SK-N-MC (cell line): ENCODE results near the gene LPCAT2.

Experiments used
- DNase-seq: peaks from one replicate; pipeline ENCODE4 v3.0.0-alpha.2; 2011; ENCODE audit warnings: low read depth, low spot score
- H3K27ac ChIP-seq: fragments of 200-600 bp; sonication (generic); 2 replicates; pipeline ENCODE4 v1.5.1; 2016; ENCODE audit warnings: mixed run types
- H3K36me3 ChIP-seq: fragments of 200-600 bp; sonication (generic); 2 replicates; pipeline ENCODE4 v1.6.1; 2017; ENCODE audit warnings: antibody characterized with exemption, low read length, mixed read lengths; ENCODE audit not compliant: insufficient read depth
- H3K4me3 ChIP-seq: fragments of 200-600 bp; sonication (generic); 2 replicates; pipeline ENCODE4 v1.5.1; 2016
- H3K9ac ChIP-seq: fragments of 200-600 bp; sonication (generic); 2 replicates; pipeline ENCODE4 v1.8.0; 2017; ENCODE audit warnings: mixed run types, mixed read lengths; ENCODE audit not compliant: insufficient read length
- H3K9me3 ChIP-seq: fragments of 200-600 bp; sonication (generic); 2 replicates; pipeline ENCODE4 v1.6.1; 2017; ENCODE audit warnings: low read depth, mild to moderate bottlenecking, antibody characterized with exemption, low read length, moderate library complexity, mixed read lengths
- EZH2 ChIP-seq: fragments of 200-600 bp; sonication (generic); IDR thresholded peaks from one replicate; pipeline ENCODE4 v1.6.1; 2017; ENCODE audit warnings: antibody characterized with exemption
- FOXP2 ChIP-seq: optimal IDR thresholded peaks from 2 replicates; pipeline ENCODE3; 2011; ENCODE audit warnings: mild to moderate bottlenecking, moderate library complexity; ENCODE audit not compliant: insufficient read depth; ENCODE audit errors: extremely low read length, control extremely low read depth
- POLR2AphosphoS5 ChIP-seq: IDR thresholded peaks from 2 replicates; pipeline ENCODE4 v1.6.1; 2012; ENCODE audit warnings: mild to moderate bottlenecking, low read depth, low read length, borderline replicate concordance

LPCAT2 gene

DNA sequence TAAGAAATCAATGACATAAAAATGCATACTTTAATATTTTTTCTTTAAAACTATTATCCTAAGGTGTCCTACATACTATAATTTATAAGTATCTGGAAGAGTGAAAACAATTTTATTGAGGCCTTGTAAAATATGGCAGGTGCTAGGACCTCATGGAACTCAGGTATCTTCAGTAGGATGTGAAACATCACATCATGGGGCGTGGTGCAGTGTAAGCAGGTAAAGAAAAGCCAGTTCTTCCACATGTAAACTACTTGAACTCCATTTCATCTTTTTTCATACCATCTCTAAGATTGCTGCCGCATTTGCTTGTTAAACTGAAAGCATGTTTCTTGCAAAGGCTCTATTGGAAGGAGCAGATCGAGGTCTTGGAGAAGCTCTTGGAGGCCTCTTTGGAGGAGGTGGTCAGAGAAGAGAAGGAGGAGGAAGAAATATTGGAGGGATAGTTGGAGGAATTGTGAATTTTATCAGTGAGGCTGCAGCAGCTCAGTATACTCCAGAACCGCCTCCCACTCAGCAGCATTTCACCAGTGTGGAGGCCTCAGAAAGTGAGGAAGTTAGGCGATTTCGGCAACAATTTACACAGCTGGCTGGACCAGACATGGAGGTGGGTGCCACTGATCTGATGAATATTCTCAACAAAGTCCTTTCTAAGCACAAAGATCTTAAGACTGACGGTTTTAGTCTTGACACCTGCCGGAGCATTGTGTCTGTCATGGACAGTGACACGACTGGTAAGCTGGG, 57.7 kb downstream of the LPCAT2 start, which contains the start of gene CAPNS2:
TSS of gene CAPNS2 (plus strand) at position 253 of the 744 bp plus-strand sequence. CDS start at position 326, 73 bp downstream.
- no peaks in the 10 kb centered on the region for H3K9me3 ChIP-seq
- DNase-seq, result no peak
- H3K27ac ChIP-seq, result no peak within 1 kb of the TSS
- H3K4me3 ChIP-seq, result no peak within 1 kb of the TSS
- no peak within 1 kb of the TSS for H3K9ac ChIP-seq
- no peaks in the 10 kb centered on the region for H3K36me3 ChIP-seq
- no peak for TF ChIP-seq FOXP2
- no peak for TF ChIP-seq EZH2
- TF ChIP-seq POLR2AphosphoS5, result no peak

- no peak for TF ChIP-seq POLR2AphosphoS5
- TF ChIP-seq FOXP2, result no peak
- no peak for TF ChIP-seq EZH2
- Histone ChIP-seq H3K36me3 (no peaks in the 10 kb centered on the region), H3K27ac (no peak overlapping the region), H3K9ac (no peak overlapping the region), H3K4me3 (no peak overlapping the region), H3K9me3 (no peaks in the 10 kb centered on the region)
- DNase-seq, result no peak
These were observed 58.5 kb downstream of the LPCAT2 start for GRCh38 chr16:55567382-55567781.

DNA sequence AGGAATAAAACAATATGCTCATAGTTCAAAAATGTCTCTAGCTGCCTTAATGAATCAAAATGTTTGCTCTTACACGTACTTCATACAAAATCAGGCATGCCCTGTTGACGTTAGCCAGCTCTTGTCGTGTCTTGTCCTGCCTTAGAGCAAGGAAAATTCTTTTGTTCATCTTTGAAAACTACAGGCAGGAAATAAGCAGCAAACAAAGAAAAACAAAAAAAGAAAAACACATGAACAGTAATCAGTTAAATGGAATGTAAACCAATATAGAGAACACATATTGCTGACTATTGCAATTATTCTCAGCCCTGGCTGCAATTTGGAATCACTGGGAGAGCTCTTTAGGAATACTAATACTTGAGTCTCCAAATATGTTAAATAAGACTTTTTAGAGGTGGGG, 59.3 kb downstream of the LPCAT2 start:
- no peak for DNase-seq
- Histone ChIP-seq H3K4me3 (no peak overlapping the region), H3K27ac (no peak overlapping the region), H3K9ac (no peak overlapping the region), H3K36me3 (no peaks in the 10 kb centered on the region), H3K9me3 (no peaks in the 10 kb centered on the region)
- TF ChIP-seq FOXP2 (no peak), EZH2 (no peak), POLR2AphosphoS5 (no peak)

DNA sequence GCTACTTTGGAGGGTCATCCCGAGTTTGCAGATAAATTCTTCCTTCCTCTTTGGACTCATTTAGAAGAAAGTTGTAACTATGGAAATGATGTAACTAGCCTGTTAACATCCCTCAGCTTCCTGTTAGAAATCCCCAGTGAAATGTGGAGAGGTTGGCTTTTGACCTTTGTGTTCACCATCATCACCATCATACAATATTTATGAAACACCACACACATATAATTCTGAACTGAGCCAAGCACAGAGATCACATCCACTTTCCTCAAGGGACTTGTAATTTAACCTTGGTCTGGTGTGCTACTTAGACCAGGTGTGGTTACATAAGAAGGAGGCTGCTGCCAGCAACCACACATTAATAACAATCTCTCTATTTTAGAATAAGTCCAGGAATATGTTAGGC, 60.2 kb downstream of the LPCAT2 start:
- no peak for TF ChIP-seq EZH2
- no peak for TF ChIP-seq POLR2AphosphoS5
- no peak for TF ChIP-seq FOXP2
- H3K9me3 ChIP-seq, result no peaks in the 10 kb centered on the region
- H3K4me3 ChIP-seq, result no peak overlapping the region
- no peak overlapping the region for H3K27ac ChIP-seq
- H3K9ac ChIP-seq, result no peak overlapping the region
- no peaks in the 10 kb centered on the region for H3K36me3 ChIP-seq
- no peak for DNase-seq

- no peaks in the 10 kb centered on the region for H3K36me3 ChIP-seq
- no peak for DNase-seq
- TF ChIP-seq FOXP2 (no peak), POLR2AphosphoS5 (no peak), EZH2 (no peak)
- H3K9me3 ChIP-seq, result no peaks in the 10 kb centered on the region
- no peak overlapping the region for H3K4me3 ChIP-seq
- no peak overlapping the region for H3K9ac ChIP-seq
- no peak overlapping the region for H3K27ac ChIP-seq
These were observed 61.3 kb downstream of the LPCAT2 start for GRCh38 chr16:55570159-55570558.

DNA sequence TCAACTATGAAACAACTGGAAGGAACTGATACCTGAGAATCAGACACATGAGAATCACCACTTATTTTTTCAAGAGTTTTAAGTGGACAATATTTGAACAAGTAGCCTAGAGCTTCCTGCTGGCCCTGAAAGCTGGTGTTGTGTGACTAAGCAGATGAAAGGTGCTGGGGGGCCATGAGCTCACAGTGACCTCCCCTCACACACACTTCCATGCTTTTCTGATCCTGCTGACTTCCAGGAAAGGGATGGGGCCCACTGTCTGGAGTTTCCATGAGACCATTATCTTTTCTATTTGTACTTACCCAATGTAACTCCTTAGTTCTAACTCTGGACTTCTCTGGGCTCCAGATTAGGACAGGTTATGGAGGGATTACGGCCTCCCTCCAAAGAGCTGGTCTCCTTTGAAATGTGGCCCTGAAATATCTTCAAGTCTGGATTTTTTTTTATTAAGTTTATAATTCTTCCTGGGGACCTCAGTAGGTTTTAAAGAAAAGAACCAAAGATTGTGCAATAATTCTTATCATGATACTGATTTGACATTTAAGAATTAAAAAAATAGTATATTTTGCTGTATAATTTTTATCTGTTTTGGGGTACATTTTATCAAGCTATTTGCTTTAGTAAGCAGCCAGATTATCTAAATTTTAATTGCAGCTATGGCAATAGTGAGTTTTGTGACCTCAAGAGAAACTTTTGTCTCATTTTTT, 62.5 kb downstream of the LPCAT2 start:
- no peak overlapping the region for H3K4me3 ChIP-seq
- H3K9me3 ChIP-seq, result no peaks in the 10 kb centered on the region
- H3K27ac ChIP-seq, result no peak overlapping the region
- no peaks in the 10 kb centered on the region for H3K36me3 ChIP-seq
- DNase-seq, result no peak
- no peak overlapping the region for H3K9ac ChIP-seq
- TF ChIP-seq FOXP2, result no peak
- no peak for TF ChIP-seq EZH2
- no peak for TF ChIP-seq POLR2AphosphoS5

GRCh38 chr16:55572439-55572838, 63.6 kb downstream of the LPCAT2 start:
- TF ChIP-seq POLR2AphosphoS5 (no peak), EZH2 (no peak), FOXP2 (no peak)
- Histone ChIP-seq H3K27ac (no peak overlapping the region), H3K9ac (no peak overlapping the region)

GRCh38 chr16:55574811-55575210, 65.9 kb downstream of the LPCAT2 start:
- Histone ChIP-seq H3K9me3 (no peaks in the 10 kb centered on the region), H3K36me3 (no peaks in the 10 kb centered on the region), H3K9ac (no peak overlapping the region), H3K27ac (no peak overlapping the region), H3K4me3 (no peak overlapping the region)
- DNase-seq, result no peak
- TF ChIP-seq POLR2AphosphoS5 (no peak), FOXP2 (no peak), EZH2 (no peak)

More at GRCh38 chr16:55572439-55572838, 63.6 kb downstream of the LPCAT2 start:
- H3K9me3 ChIP-seq, result no peaks in the 10 kb centered on the region
- no peak for DNase-seq
- no peaks in the 10 kb centered on the region for H3K36me3 ChIP-seq
- H3K4me3 ChIP-seq, result no peak overlapping the region

DNA sequence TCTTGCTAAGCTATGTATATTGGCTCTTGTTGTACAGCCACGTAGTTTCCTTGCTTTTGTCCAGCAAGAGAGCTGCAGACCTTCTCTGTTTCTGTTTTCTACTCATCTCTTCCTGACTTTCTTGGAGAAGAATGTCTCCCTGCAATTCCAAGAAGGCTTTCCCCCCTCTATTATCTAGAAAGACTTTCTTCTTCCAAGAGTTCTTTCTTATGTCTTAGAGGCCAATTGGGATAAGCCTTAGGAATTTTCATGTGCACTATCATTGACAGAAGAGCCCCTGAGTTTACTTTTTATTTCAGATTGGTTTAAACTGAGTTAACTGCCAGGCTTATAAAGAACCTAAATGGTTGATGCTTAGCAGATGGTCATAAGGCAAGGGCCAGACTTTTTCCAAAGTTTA, 66.6 kb downstream of the LPCAT2 start:
- H3K9me3 ChIP-seq, result no peaks in the 10 kb centered on the region
- no peak overlapping the region for H3K9ac ChIP-seq
- H3K36me3 ChIP-seq, result no peaks in the 10 kb centered on the region
- no peak overlapping the region for H3K27ac ChIP-seq
- H3K4me3 ChIP-seq, result no peak overlapping the region
- no peak for TF ChIP-seq POLR2AphosphoS5
- TF ChIP-seq FOXP2, result no peak
- no peak for TF ChIP-seq EZH2
- no peak for DNase-seq
